Measurements from ENCODE around the gene TMEM164. TPM values are rescaled to one million over a fixed set of nuclear protein-coding genes. Genes with fewer than 3 reads are reported as not detected.

TMEM164 gene
- total and polyA plus RNA-seq, 2 of the 4 experiments (the other 2 are of a cell fraction), result 6.3 to 7.1 TPM

- Histone ChIP-seq H3K9me3 (ENCODE audit: control insufficient read depth, insufficient read depth, low read length) (no peaks in the 10 kb centered on the region), H3K79me1 (ENCODE audit: low read depth in 1 of 2, low read length in 2 of 2) (no peaks in the 10 kb centered on the region; a peak in 1 of 4 replicates), H3K4me2 (ENCODE audit: low read depth, low read length) (no peak overlapping the region), H4K20me1 (ENCODE audit: insufficient read depth, low read length) (no peaks in the 10 kb centered on the region), H3K14ac (replicated peaks; ENCODE audit: low read depth, low read length) (no peak overlapping the region), H3K18ac (ENCODE audit: low read depth, low read length) (no peak overlapping the region), H3K36me3 (ENCODE audit: control insufficient read depth, insufficient read depth, low read length) (no peaks in the 10 kb centered on the region), H4K8ac (ENCODE audit: low read depth in 2 of 2, low read length in 2 of 2) (no peak overlapping the region; a peak in 1 of 4 replicates), H4K91ac (ENCODE audit: insufficient read depth, low read depth, low read length) (no peak overlapping the region), H3K27me3 (ENCODE audit: control insufficient read depth, insufficient read depth, low read length) (peaks cover 9% of the 10 kb centered on the region), H3K27ac (ENCODE audit: insufficient read depth, low read length) (no peak overlapping the region), H3K4me3 (ENCODE audit: insufficient read depth, low read depth, low read length) (no peak overlapping the region), H3K23ac (ENCODE audit: low read depth, low read length) (no peak overlapping the region), H2AFZ (replicated peaks; ENCODE audit: low read length, poor library complexity) (no peak overlapping the region), H2BK5ac (ENCODE audit: low read depth, low read length, poor library complexity, severe bottlenecking) (no peak overlapping the region), H3K4me1 (ENCODE audit: control insufficient read depth, insufficient read depth, low read length) (no peaks in the 10 kb centered on the region), H2BK20ac (ENCODE audit: low read depth, low read length) (no peak overlapping the region), H4K5ac (ENCODE audit: low read depth, low read length) (no peak overlapping the region), H3K4ac (ENCODE audit: low read depth, low read length) (no peak overlapping the region), H2BK120ac (ENCODE audit: low read depth, low read length) (no peak overlapping the region), H3K9me1 (ENCODE audit: insufficient read depth, low read length) (no peaks in the 10 kb centered on the region), H2AK5ac (ENCODE audit: low read depth, low read length) (no peak overlapping the region), H3K9ac (ENCODE audit: low read depth, low read length) (no peak overlapping the region), H2BK15ac (ENCODE audit: low read depth, low read length) (no peak overlapping the region), H3K56ac (ENCODE audit: extremely low read depth, insufficient read depth, low read length) (no peak overlapping the region), H2AK9ac (replicated peaks; ENCODE audit: low read depth, low read length, poor library complexity) (no peak overlapping the region)
- in situ Hi-C loops (cut with MboI; ENCODE audit: low sequenced_read_pairs) (no loop called here), dilution Hi-C loops (cut with HindIII; ENCODE audit: low sequenced_read_pairs, unreplicated experiment) (no loop called here), intact Hi-C loops (cut with micrococcal nuclease) (loop anchor here (5.0 to 10.0 kb wide), 2 partner anchors 144 to 411 kb away; no protein-coding TSS in a partner anchor)
- CTCF ChIA-PET, result no interaction called here
- DNase-seq (no peak), ATAC-seq (ENCODE audit: low read depth) (no peak)
- no TSS peak for BruUV-seq (replicated peaks)
- POLR2A ChIA-PET (ENCODE audit: unreplicated experiment), result no interaction called here
- TF ChIP-seq POLR2A (IDR thresholded peaks at IDR 0.05; ENCODE audit: low read depth, low read length), result no peak
- TF ChIP-seq BHLHE40 (IDR thresholded peaks at IDR 0.05; ENCODE audit: low read depth, low read length), result no peak
- WGBS, 2 experiments (ENCODE audit: extremely low coverage in 2 of 2, insufficient read length in 1 of 2), result 66% methylated on average over 6 of the region's 16 CpGs; no CpG with 5 or more reads in 1 of the 2 experiments
These were observed 1.8 kb upstream of the TMEM164 start for GRCh38 chrX:110000847-110001713.

Measured in IMR-90 (cell line).